SU-DHL-6 (cell line): ENCODE measurements around the gene CLCN7.

ENCODE experiments used
- H2AFZ ChIP-seq: fragments of 200-600 bp; sonication (generic); 2 replicates; pipeline ENCODE4 v1.6.1; 2014; ENCODE audit warnings: low read depth, mild to moderate bottlenecking, moderate library complexity, mixed read lengths, antibody characterized with exemption, low read length; ENCODE audit not compliant: severe bottlenecking
- H3F3A ChIP-seq: fragments of 200-600 bp; shearing (Covaris generic); 2 replicates; pipeline ENCODE4 v1.6.0; 2016; ENCODE audit warnings: antibody characterized with exemption, mild to moderate bottlenecking; ENCODE audit not compliant: insufficient read depth
- H3K27ac ChIP-seq: fragments of 200-600 bp; sonication (generic); 2 replicates; pipeline ENCODE4 v1.5.1; 2016; ENCODE audit warnings: low read depth, mild to moderate bottlenecking, low read length, moderate library complexity, mixed read lengths
- H3K27me3 ChIP-seq: fragments of 200-600 bp; sonication (generic), shearing (Covaris generic); 2 replicates; pipeline ENCODE4 v1.6.0; 2014; ENCODE audit warnings: mild to moderate bottlenecking, low read length
- H3K36me3 ChIP-seq: fragments of 200-600 bp; sonication (generic); 2 replicates; pipeline ENCODE4 v1.6.1; 2014; ENCODE audit warnings: mild to moderate bottlenecking, low read length, mixed read lengths
- H3K4me2 ChIP-seq: fragments of 300-600, 200-600 bp; shearing (Covaris generic), sonication (generic); 2 replicates; pipeline ENCODE4 v1.6.0; 2014; ENCODE audit warnings: low read length, low read depth, mild to moderate bottlenecking; ENCODE audit not compliant: poor library complexity, severe bottlenecking
- H3K4me3 ChIP-seq: fragments of 200-600 bp; sonication (generic); 2 replicates; pipeline ENCODE4 v1.5.1; 2014; ENCODE audit warnings: antibody characterized with exemption, low read length, mild to moderate bottlenecking, mixed read lengths; ENCODE audit not compliant: insufficient read depth, poor library complexity, severe bottlenecking
- H3K79me2 ChIP-seq: fragments of 200-600 bp; sonication (generic); 2 replicates; pipeline ENCODE4 v1.6.1; 2014; ENCODE audit warnings: mild to moderate bottlenecking, low read length, moderate library complexity; ENCODE audit not compliant: insufficient read depth
- H3K9ac ChIP-seq: fragments of 200-600 bp; sonication (generic); 2 replicates; pipeline ENCODE4 v1.7.0; 2014; ENCODE audit warnings: mild to moderate bottlenecking, low read length
- H3K9me2 ChIP-seq: fragments of 200-600 bp; sonication (generic); replicated peaks from 2 replicates; pipeline ENCODE4 v1.6.1; 2014; ENCODE audit warnings: low read length; ENCODE audit not compliant: insufficient read depth
- H3K9me3 ChIP-seq: fragments of 200-600 bp; sonication (generic); 2 replicates; pipeline ENCODE4 v1.6.1; 2014; ENCODE audit warnings: low read length, mixed read lengths; ENCODE audit not compliant: insufficient read depth
- H4K20me1 ChIP-seq: fragments of 200-600 bp; sonication (generic); 2 replicates; pipeline ENCODE4 v1.6.1; 2014; ENCODE audit warnings: low read depth, mild to moderate bottlenecking, antibody characterized with exemption, low read length, moderate library complexity, mixed read lengths
- CTCF ChIP-seq: fragments of 200-600 bp; sonication (generic); IDR thresholded peaks from one replicate; pipeline ENCODE4 v1.5.1; 2017; ENCODE audit warnings: antibody characterized with exemption, mild to moderate bottlenecking, low read length, moderate library complexity; ENCODE audit not compliant: insufficient read depth, poor library complexity, severe bottlenecking
- EZH2phosphoT487 ChIP-seq: fragments of 200-600 bp; sonication (generic), shearing (Covaris generic); conservative IDR thresholded peaks from 2 replicates; pipeline ENCODE4 v1.6.1; 2018; ENCODE audit warnings: mild to moderate bottlenecking, antibody characterized with exemption, low read length, moderate library complexity, mixed read lengths

Gene CLCN7

GRCh38 chr16:1505073-1505844, 30.4 kb upstream of the CLCN7 start:
- Histone ChIP-seq H4K20me1 (no peaks in the 10 kb centered on the region), H3K9ac (no peak overlapping the region)

GRCh38 chr16:1503110-1503955, 28.5 kb upstream of the CLCN7 start:
- H3K9me2 ChIP-seq: no peaks in the 10 kb centered on the region
- no peaks in the 10 kb centered on the region for H4K20me1 ChIP-seq
- H3K79me2 ChIP-seq: no peaks in the 10 kb centered on the region
- H3F3A ChIP-seq: no peaks in the 10 kb centered on the region
- H3K27ac ChIP-seq: no peak overlapping the region
- H2AFZ ChIP-seq: no peak overlapping the region
- no peaks in the 10 kb centered on the region for H3K36me3 ChIP-seq
- no peaks in the 10 kb centered on the region for H3K9me3 ChIP-seq
- no peak overlapping the region for H3K9ac ChIP-seq
- no peak overlapping the region for H3K4me2 ChIP-seq
- H3K27me3 ChIP-seq: no peaks in the 10 kb centered on the region
- no peak overlapping the region for H3K4me3 ChIP-seq
- TF ChIP-seq CTCF: no peak
- no peak for TF ChIP-seq EZH2phosphoT487

More at GRCh38 chr16:1505073-1505844, 30.4 kb upstream of the CLCN7 start:
- Histone ChIP-seq H3K4me3 (no peak overlapping the region), H3K9me3 (no peaks in the 10 kb centered on the region), H3K4me2 (no peak overlapping the region), H3K27me3 (no peaks in the 10 kb centered on the region), H3K36me3 (no peaks in the 10 kb centered on the region), H3K9me2 (no peaks in the 10 kb centered on the region), H3K27ac (no peak overlapping the region), H2AFZ (no peak overlapping the region), H3K79me2 (no peaks in the 10 kb centered on the region), H3F3A (no peaks in the 10 kb centered on the region)
- TF ChIP-seq CTCF: no peak
- no peak for TF ChIP-seq EZH2phosphoT487

GRCh38 chr16:1502092-1503004, 27.5 kb upstream of the CLCN7 start:
- no peaks in the 10 kb centered on the region for H3K27me3 ChIP-seq
- H2AFZ ChIP-seq: no peak overlapping the region
- no peak overlapping the region for H3K4me2 ChIP-seq
- H3F3A ChIP-seq: no peaks in the 10 kb centered on the region
- H3K4me3 ChIP-seq: no peak overlapping the region
- H3K9me2 ChIP-seq: no peaks in the 10 kb centered on the region
- H3K36me3 ChIP-seq: no peaks in the 10 kb centered on the region
- H3K79me2 ChIP-seq: no peaks in the 10 kb centered on the region
- TF ChIP-seq EZH2phosphoT487 (no peak), CTCF (no peak)
- no peaks in the 10 kb centered on the region for H4K20me1 ChIP-seq
- no peak overlapping the region for H3K9ac ChIP-seq
- no peaks in the 10 kb centered on the region for H3K9me3 ChIP-seq
- H3K27ac ChIP-seq: no peak overlapping the region
